OCI-LY3 (cell line): Measurements from ENCODE around the gene SHROOM3.

Experiments used
- EZH2phosphoT487 ChIP-seq: fragments of 200-600 bp; shearing (Covaris generic); IDR thresholded peaks from 2 replicates; pipeline ENCODE4 v1.6.1; 2018; ENCODE audit warnings: antibody characterized with exemption, mixed run types, low read depth
- TF ChIP-seq, protein P1 (sequence below): fragments of 200-600, 300-600 bp; sonication (generic); IDR thresholded peaks from 2 replicates; pipeline ENCODE4 v1.5.1; 2014; ENCODE audit warnings: antibody characterized with exemption, low read length, low read depth

GRCh38 chr4:76386566-76387305, 48.3 kb upstream of the SHROOM3 start:
- TF ChIP-seq, protein P1, sequence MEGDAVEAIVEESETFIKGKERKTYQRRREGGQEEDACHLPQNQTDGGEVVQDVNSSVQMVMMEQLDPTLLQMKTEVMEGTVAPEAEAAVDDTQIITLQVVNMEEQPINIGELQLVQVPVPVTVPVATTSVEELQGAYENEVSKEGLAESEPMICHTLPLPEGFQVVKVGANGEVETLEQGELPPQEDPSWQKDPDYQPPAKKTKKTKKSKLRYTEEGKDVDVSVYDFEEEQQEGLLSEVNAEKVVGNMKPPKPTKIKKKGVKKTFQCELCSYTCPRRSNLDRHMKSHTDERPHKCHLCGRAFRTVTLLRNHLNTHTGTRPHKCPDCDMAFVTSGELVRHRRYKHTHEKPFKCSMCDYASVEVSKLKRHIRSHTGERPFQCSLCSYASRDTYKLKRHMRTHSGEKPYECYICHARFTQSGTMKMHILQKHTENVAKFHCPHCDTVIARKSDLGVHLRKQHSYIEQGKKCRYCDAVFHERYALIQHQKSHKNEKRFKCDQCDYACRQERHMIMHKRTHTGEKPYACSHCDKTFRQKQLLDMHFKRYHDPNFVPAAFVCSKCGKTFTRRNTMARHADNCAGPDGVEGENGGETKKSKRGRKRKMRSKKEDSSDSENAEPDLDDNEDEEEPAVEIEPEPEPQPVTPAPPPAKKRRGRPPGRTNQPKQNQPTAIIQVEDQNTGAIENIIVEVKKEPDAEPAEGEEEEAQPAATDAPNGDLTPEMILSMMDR: no peak
- TF ChIP-seq EZH2phosphoT487: no peak
